ENCODE results near the gene TANGO2. TPM values are rescaled to one million over a fixed set of nuclear protein-coding genes. Genes with fewer than 3 reads are reported as not detected.

The TANGO2 gene
- total RNA-seq, 1 donor from 2014 or later = 17.4 TPM

GRCh38 chr22:20093418-20094196 lies 72.7 kb downstream of the TANGO2 start:
- Mint-ChIP-seq H3K4me1 (ENCODE audit: unreplicated experiment) (no peaks in the 10 kb centered on the region), H3K36me3 (peaks cover 59% of the 10 kb centered on the region), H3K9me3 (no peaks in the 10 kb centered on the region), H3K4me3 (no peak overlapping the region), H3K27ac (no peak overlapping the region), H3K27me3 (no peaks in the 10 kb centered on the region)
- DNase-seq (ENCODE audit: extremely low spot score, unreplicated experiment) = no peak
- no peak for TF ChIP-seq CTCF (conservative IDR thresholded peaks at IDR 0.05)

- peaks cover 59% of the 10 kb centered on the region for H3K36me3 Mint-ChIP-seq
- no peak for TF ChIP-seq CTCF (conservative IDR thresholded peaks at IDR 0.05)
- H3K27ac Mint-ChIP-seq = no peak overlapping the region
- H3K4me1 Mint-ChIP-seq (ENCODE audit: unreplicated experiment) = no peaks in the 10 kb centered on the region
- H3K27me3 Mint-ChIP-seq = no peaks in the 10 kb centered on the region
- DNase-seq (ENCODE audit: extremely low spot score, unreplicated experiment) = no peak
- no peaks in the 10 kb centered on the region for H3K9me3 Mint-ChIP-seq
- no peak overlapping the region for H3K4me3 Mint-ChIP-seq
Observed at GRCh38 chr22:20094197-20094807, 73.4 kb downstream of the TANGO2 start.

- no peak overlapping the region for H3K4me3 Mint-ChIP-seq
- H3K27ac Mint-ChIP-seq = no peak overlapping the region
- H3K9me3 Mint-ChIP-seq = no peaks in the 10 kb centered on the region
- no peak for TF ChIP-seq CTCF (conservative IDR thresholded peaks at IDR 0.05)
- no peaks in the 10 kb centered on the region for H3K4me1 Mint-ChIP-seq (ENCODE audit: unreplicated experiment)
- no peaks in the 10 kb centered on the region for H3K27me3 Mint-ChIP-seq
- peaks cover 53% of the 10 kb centered on the region for H3K36me3 Mint-ChIP-seq
- no peak for DNase-seq (ENCODE audit: extremely low spot score, unreplicated experiment)
Observed at GRCh38 chr22:20095521-20095920, 74.6 kb downstream of the TANGO2 start.

- DNase-seq (ENCODE audit: extremely low spot score, unreplicated experiment) = no peak
- peaks cover 42% of the 10 kb centered on the region for H3K36me3 Mint-ChIP-seq
- H3K4me3 Mint-ChIP-seq = no peak overlapping the region
- H3K9me3 Mint-ChIP-seq = no peaks in the 10 kb centered on the region
- H3K27me3 Mint-ChIP-seq = no peaks in the 10 kb centered on the region
- H3K4me1 Mint-ChIP-seq (ENCODE audit: unreplicated experiment) = no peaks in the 10 kb centered on the region
- TF ChIP-seq CTCF (conservative IDR thresholded peaks at IDR 0.05) = no peak
- no peak overlapping the region for H3K27ac Mint-ChIP-seq
Observed at GRCh38 chr22:20096574-20097420, 75.9 kb downstream of the TANGO2 start.

GRCh38 chr22:20099099-20099711 lies 78.3 kb downstream of the TANGO2 start:
- Mint-ChIP-seq H3K27me3 (no peaks in the 10 kb centered on the region), H3K4me3 (no peak overlapping the region), H3K27ac (no peak overlapping the region), H3K9me3 (no peaks in the 10 kb centered on the region), H3K4me1 (ENCODE audit: unreplicated experiment) (no peaks in the 10 kb centered on the region), H3K36me3 (peaks cover 34% of the 10 kb centered on the region)
- no peak for DNase-seq (ENCODE audit: extremely low spot score, unreplicated experiment)
- no peak for TF ChIP-seq CTCF (conservative IDR thresholded peaks at IDR 0.05)
